Right lobe of liver (tissue), 6 donors: ENCODE data around the gene MS4A15. TPM values are rescaled to one million over a fixed set of nuclear protein-coding genes. Genes with fewer than 3 reads are reported as not detected.

Source experiments
- ATAC-seq, 4 donors: fragments of 200-7000 bp; cut with Tn5 transposase; one replicate each; pipeline ENCODE4 v1.9.1; 2020; ENCODE audit warnings: mild to moderate bottlenecking in 4 of 4, moderate library complexity in 4 of 4
- DNase-seq, 3 donors: peaks; one replicate each; pipeline ENCODE4 v3.0.0-alpha.2; 2020
- H3K27ac ChIP-seq, 3 donors: fragments of 200-600 bp; one replicate each; pipeline ENCODE4 v1.8.0; 2022
- H3K27me3 ChIP-seq, 2 donors: fragments of 200-600 bp; one replicate each; pipeline ENCODE4 v1.8.0; 2022
- H3K36me3 ChIP-seq, 4 donors: fragments of 200-600 bp; sonication (generic) in 1 of 4; one replicate each; pipeline versions ENCODE4 v1.5.1 to v1.8.0; 2017 to 2022; ENCODE audit warnings: control low read depth in 1 of 4
- H3K4me1 ChIP-seq, 4 donors: fragments of 200-600 bp; sonication (generic) in 1 of 4; one replicate each; pipeline versions ENCODE4 v1.5.1 to v1.8.0; 2017 to 2022; ENCODE audit warnings: control low read depth in 1 of 4
- H3K4me3 ChIP-seq, 3 donors: fragments of 200-600 bp; one replicate each; pipeline ENCODE4 v1.8.0; 2022
- H3K9me3 ChIP-seq, 4 donors: fragments of 200-600 bp; sonication (generic) in 1 of 4; one replicate each; pipeline versions ENCODE4 v1.5.1 to v1.8.0; 2017 to 2022; ENCODE audit warnings: control low read depth in 1 of 4
- CTCF ChIP-seq, 4 donors: fragments of 200-600 bp in 3 of 4; fragments of 450-650 bp in 1 of 4; IDR thresholded peaks; one replicate each; pipeline versions ENCODE4 v1.5.1 to v1.8.0; 2016 to 2022; ENCODE audit warnings: antibody characterized with exemption in 4 of 4, mild to moderate bottlenecking in 2 of 4
- POLR2A ChIP-seq: fragments of 450-650 bp; IDR thresholded peaks from one replicate; pipeline ENCODE4 v1.6.1; 2017; ENCODE audit warnings: antibody characterized with exemption, mild to moderate bottlenecking
- WGBS: methylation state at CpG from one replicate; pipeline ENCODE4 v1.1.6; 2018; ENCODE audit warnings: low coverage, low lambda C conversion rate; ENCODE audit not compliant: insufficient coverage; ENCODE audit errors: missing lambda C conversion rate; 5-methylcytosine and 5-hydroxymethylcytosine counted together
- intact Hi-C, 2 donors: fragments of 100-400 bp; cut with DNase I; formaldehyde crosslinking; loops; one replicate each; pipeline versions ENCODE4 v1.11.2 to v1.14.1; 2022
- total RNA-seq, 6 experiments: library from RNA; depleted of rRNA in 2 of 6; stranded (reverse); fragments of >200 nt in 2 of 6; fragmentation: NEBNext Ultra II Directional in 3 of 6; extraction: Animal tissue kit (Norgen Biotek cat#: 25700) in 3 of 6; gene quantifications; one replicate each; pipeline versions ENCODE4 v1.1.0 to v1.2.4, GENCODE V29; 2016 to 2023
- donor health status: DM: no; HTN: yes; CAD: no.
- donor health status: DM: no; HTN: no; CAD: no.
- donor health status: DM: no; HTN: no; CAD: no.
- donor health status: DM: no; HTN: yes; CAD: no.
- donor health status: DM: no; HTN: yes; CAD: no.

Gene MS4A15
- total RNA-seq, 6 experiments from 2014 or later: not detected

- Histone ChIP-seq H3K4me3 (no peak overlapping the region), H3K4me1 (no peaks in the 10 kb centered on the region), H3K9me3 (no peaks in the 10 kb centered on the region), H3K27ac (no peak overlapping the region), H3K36me3 (no peaks in the 10 kb centered on the region), H3K27me3 (no peaks in the 10 kb centered on the region)
- 61% methylated on average over 5 of the region's 11 CpGs for WGBS
- TF ChIP-seq POLR2A (no peak), CTCF (IDR thresholded peaks at IDR 0.05) (no peak)
- ATAC-seq (no peak), DNase-seq (no peak)
- intact Hi-C loops: no loop called here
These were observed 7.2 kb downstream of the MS4A15 start for GRCh38 chr11:60763692-60764369.

DNA sequence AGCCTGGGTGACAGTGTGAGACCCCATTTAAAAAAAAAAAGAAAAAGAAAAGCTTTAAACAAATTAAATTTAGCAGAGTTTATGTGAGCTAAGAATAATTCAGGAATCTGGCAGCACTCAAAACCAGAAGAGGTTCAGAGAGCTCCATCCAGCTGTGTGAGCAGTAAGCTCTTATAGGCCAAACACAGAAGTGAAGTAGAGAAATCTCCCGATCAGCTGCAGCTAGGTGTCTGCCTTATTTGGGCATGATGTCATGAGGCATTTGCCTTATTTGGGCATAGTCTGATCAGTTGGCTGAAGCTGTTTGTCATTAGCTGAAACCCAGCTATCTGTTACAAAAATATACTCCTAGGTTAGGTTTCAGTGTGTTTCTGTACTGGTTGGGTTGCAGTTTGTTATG lies 8.2 kb downstream of the MS4A15 start:
- Histone ChIP-seq H3K4me3 (no peak overlapping the region), H3K4me1 (no peaks in the 10 kb centered on the region), H3K27me3 (no peaks in the 10 kb centered on the region), H3K9me3 (no peaks in the 10 kb centered on the region), H3K36me3 (no peaks in the 10 kb centered on the region), H3K27ac (no peak overlapping the region)
- intact Hi-C loops: no loop called here
- no peak for TF ChIP-seq CTCF (IDR thresholded peaks at IDR 0.05)
- TF ChIP-seq POLR2A: no peak
- no peak for DNase-seq
- WGBS: 33% methylated on average over 1 of the region's 1 CpG
- ATAC-seq: no peak

- Histone ChIP-seq H3K9me3 (no peaks in the 10 kb centered on the region), H3K4me3 (no peak overlapping the region), H3K27ac (no peak overlapping the region), H3K27me3 (no peaks in the 10 kb centered on the region), H3K4me1 (no peaks in the 10 kb centered on the region), H3K36me3 (no peaks in the 10 kb centered on the region)
- no peak for ATAC-seq
- intact Hi-C loops: no loop called here
- 57% methylated on average over 5 of the region's 5 CpGs for WGBS
- TF ChIP-seq POLR2A: no peak
- no peak for TF ChIP-seq CTCF (IDR thresholded peaks at IDR 0.05)
- DNase-seq: no peak
These were observed 8.7 kb downstream of the MS4A15 start for GRCh38 chr11:60765355-60765754.

DNA sequence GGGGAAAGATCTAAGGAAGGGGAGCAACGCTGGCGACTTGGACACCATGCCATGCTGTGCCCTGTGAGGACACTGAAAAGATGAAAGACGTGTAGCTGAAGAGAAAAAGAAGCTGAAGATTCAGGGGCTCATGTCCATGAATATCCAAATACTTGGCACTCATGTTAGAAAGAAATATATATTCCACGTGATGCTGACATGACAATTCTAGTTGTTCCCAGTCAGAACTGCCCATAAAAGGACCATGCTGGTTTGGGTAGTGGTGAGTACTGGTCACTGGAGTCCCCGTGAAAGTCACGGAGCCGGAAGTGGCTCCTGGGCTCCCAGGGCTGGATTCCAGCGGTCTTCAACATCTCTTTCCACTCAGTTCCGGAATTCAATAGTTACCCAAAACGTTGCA lies 9.9 kb downstream of the MS4A15 start:
- H3K9me3 ChIP-seq: no peaks in the 10 kb centered on the region
- no peak for ATAC-seq
- H3K36me3 ChIP-seq: no peaks in the 10 kb centered on the region
- TF ChIP-seq CTCF (IDR thresholded peaks at IDR 0.05): no peak
- TF ChIP-seq POLR2A: no peak
- no peak for DNase-seq
- WGBS: 63% methylated on average over 9 of the region's 10 CpGs
- H3K27me3 ChIP-seq: no peaks in the 10 kb centered on the region
- no peak overlapping the region for H3K4me3 ChIP-seq
- intact Hi-C loops: no loop called here
- no peak overlapping the region for H3K27ac ChIP-seq
- H3K4me1 ChIP-seq: no peaks in the 10 kb centered on the region
